HG03432 (cell line): ENCODE data around the gene NR1H2.

Experiments
- ATAC-seq: cut with Tn5 transposase; IDR thresholded peaks from one replicate; pipeline ENCODE4 v1.9.1; 2021; ENCODE audit warnings: mild to moderate bottlenecking, moderate library complexity; ENCODE audit not compliant: unreplicated experiment

The NR1H2 gene

GRCh38 chr19:50399368-50399745 lies 23.1 kb downstream of the NR1H2 start:
- ATAC-seq, result no peak

GRCh38 chr19:50401605-50402450 lies 25.6 kb downstream of the NR1H2 start:
- no peak for ATAC-seq

- ATAC-seq, result no peak
Measured at GRCh38 chr19:50402544-50403301, 26.5 kb downstream of the NR1H2 start.

DNA sequence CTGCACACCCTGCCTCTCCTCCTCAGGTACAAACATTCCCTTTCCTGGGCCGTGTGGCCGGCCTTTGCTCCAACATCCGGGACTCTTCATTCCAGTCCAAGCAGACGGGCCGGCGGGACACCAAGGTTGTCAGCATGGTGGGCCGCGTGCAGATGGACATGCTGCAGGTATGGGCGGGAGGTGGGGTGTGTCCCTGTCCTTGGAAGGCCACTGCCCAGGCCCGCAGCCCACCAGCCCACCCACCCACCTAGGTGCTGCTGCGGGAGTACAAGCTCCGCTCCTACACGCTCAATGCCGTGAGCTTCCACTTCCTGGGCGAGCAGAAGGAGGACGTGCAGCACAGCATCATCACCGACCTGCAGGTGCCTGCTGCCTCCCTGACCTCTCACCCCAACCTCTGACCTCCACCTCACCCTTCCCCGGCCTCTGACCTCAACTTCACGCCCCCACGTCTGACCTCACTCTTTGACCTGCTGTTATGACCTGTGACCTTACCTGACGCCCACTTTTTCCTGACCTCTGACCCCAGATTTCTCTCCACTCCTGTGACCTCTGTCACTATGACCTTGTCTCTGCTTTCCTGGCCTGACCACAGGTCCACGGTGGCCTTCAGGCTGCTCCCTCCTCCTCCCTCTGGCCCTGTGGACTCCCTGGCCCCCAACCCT lies 30.0 kb downstream of the NR1H2 start:
- ATAC-seq, result no peak

GRCh38 chr19:50406829-50407228 lies 30.6 kb downstream of the NR1H2 start:
- ATAC-seq, result no peak

DNA sequence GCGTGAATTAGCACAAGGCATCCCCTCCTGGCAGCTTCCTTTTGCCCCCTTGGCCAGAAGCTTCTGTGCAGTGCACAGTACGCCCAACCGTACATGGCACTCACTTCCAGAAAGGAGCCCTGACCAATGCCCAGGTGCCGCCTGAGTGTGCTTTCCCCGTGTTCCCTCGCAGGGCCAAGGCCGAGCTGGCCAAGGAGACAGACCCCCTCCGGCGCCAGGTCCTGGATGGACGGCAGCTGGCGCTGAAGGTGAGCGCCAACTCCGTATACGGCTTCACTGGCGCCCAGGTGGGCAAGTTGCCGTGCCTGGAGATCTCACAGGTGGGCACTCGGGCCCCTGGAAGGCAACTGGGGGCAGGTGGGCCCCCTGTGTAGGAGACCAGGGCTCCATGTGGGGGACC lies 33.1 kb downstream of the NR1H2 start:
- no peak for ATAC-seq

- ATAC-seq, result no peak
Measured at GRCh38 chr19:50410109-50410508, 33.9 kb downstream of the NR1H2 start.

DNA sequence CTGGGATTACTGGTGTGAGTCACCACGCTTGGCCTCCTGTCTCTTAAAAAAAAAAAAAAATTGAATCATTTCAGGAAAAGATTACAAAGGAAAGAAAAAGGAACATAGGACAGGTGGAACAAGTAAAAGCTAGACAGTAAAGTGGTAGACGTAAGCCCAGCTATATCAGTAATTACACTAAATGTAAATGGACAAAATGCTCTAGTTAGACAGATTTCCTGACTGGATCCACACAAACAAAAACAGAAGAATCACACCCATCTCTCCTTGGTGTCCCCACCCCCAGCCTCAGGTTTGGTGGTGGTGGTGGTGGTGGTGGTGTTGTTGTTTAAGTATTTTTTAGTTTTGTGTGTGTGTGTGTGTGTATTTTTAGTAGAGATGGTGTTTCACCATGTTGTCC lies 36.2 kb downstream of the NR1H2 start:
- ATAC-seq, result no peak

GRCh38 chr19:50413096-50413495 lies 36.8 kb downstream of the NR1H2 start:
- ATAC-seq, result no peak

- no peak for ATAC-seq
Measured at GRCh38 chr19:50413531-50413930, 37.3 kb downstream of the NR1H2 start.

DNA sequence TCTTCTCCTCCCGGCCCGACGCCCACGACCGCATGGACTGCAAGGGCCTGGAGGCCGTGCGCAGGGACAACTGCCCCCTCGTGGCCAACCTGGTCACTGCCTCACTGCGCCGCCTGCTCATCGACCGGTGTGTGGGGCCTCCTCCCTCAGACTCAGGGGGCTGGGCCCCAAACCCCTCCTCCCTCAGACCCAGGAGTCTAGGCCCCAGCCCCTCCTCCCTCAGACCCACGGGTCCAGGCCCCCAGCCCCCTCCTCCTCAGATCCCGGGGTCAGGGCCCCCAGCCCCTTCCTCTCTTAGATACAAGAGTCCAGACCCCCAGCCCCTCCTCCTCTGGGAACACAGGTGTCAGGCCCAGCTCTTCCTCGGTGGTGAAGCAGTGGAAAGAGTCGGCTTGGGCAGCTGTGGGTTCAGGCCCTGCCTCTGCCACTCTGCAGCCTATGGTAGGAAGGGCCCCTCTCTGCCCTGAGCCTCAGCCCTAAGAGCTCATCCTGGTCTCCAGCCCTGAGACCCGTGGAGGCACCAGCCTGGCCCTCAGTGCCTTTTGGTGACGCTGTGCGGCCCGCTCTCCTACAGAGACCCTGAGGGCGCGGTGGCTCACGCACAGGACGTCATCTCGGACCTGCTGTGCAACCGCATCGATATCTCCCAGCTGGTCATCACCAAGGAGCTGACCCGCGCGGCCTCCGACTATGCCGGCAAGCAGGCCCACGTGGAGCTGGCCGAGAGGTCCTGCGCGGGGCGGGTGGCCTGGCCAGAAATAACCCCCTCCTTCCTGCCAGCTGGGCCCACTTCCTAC lies 38.8 kb downstream of the NR1H2 start:
- peak; percentile 32 for ATAC-seq

- ATAC-seq, result peak; percentile 50
Measured at GRCh38 chr19:50415661-50416033, 39.4 kb downstream of the NR1H2 start.

DNA sequence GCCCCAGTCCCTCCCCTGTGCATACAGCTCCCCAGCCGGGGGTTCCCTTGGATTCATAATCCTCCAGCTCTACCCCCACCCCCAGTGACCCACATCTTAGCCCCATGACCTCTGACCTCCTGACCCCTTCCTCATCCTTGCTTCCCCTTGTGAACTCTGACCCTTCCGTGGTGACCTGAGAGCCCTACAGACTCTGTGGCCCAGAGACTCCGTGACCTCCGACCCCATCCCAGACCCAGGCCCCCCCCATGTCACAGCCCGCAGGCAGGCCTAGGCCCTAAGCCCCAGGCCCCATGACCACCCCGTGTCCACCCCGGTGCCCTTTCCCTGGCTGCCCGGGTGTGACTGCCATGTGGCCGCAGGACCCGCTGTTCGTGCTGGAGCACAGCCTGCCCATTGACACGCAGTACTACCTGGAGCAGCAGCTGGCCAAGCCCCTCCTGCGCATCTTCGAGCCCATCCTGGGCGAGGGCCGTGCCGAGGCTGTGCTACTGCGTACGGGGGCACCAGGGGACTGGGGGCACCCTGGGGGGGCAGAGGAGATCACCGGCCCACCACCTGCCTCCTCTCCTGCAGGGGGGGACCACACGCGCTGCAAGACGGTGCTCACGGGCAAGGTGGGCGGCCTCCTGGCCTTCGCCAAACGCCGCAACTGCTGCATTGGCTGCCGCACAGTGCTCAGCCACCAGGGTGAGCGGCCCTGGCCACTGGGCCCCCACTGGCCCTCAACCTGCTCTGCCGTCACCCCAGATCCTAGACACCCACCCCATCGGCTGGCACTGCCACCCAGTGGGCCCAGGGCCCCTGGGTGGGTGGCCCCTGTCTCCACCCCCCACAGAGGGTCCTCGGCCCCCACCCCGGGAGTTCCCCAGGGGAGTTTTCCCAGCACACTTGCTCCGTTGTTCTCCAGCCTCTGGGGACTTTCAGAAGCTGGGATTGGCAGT lies 40.0 kb downstream of the NR1H2 start:
- no peak for ATAC-seq

DNA sequence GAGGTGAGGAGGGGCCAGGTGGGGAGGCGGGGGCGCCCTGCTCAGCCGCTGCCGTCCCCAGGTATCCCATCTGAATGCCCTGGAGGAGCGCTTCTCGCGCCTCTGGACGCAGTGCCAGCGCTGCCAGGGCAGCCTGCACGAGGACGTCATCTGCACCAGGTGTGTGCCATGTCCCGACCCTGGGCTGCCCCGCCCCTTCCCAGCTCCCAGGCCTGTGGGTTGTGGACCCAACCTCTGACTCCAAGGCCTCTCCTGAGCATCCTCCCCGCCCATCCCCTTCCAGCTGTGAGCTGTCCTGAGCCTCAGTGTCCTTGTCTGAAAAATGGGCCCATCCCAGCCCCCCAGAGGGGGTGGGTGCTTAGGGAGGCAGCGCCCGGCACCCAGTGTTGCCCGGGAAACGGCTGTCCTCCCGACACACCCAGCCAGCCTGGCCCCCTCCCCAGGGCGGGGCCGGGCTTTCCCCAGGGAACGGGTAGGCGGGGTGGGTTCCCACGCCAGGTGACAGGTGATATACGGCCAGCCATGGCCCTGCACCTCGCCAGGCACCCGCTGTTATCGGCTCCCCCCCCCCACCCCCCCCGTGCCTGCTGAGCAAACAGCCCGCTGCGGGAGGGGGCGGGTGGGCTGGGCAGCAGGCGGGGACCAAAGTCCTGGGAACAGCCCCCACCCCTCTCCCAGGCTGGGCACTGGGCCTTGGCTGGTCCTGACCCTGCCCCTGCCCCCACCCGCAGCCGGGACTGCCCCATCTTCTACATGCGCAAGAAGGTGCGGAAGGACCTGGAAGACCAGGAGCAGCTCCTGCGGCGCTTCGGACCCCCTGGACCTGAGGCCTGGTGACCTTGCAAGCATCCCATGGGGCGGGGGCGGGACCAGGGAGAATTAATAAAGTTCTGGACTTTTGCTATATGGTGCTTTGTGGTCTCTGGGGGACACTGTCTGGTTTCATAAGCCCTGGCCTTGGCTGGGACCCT lies 41.1 kb downstream of the NR1H2 start:
- ATAC-seq, result no peak

DNA sequence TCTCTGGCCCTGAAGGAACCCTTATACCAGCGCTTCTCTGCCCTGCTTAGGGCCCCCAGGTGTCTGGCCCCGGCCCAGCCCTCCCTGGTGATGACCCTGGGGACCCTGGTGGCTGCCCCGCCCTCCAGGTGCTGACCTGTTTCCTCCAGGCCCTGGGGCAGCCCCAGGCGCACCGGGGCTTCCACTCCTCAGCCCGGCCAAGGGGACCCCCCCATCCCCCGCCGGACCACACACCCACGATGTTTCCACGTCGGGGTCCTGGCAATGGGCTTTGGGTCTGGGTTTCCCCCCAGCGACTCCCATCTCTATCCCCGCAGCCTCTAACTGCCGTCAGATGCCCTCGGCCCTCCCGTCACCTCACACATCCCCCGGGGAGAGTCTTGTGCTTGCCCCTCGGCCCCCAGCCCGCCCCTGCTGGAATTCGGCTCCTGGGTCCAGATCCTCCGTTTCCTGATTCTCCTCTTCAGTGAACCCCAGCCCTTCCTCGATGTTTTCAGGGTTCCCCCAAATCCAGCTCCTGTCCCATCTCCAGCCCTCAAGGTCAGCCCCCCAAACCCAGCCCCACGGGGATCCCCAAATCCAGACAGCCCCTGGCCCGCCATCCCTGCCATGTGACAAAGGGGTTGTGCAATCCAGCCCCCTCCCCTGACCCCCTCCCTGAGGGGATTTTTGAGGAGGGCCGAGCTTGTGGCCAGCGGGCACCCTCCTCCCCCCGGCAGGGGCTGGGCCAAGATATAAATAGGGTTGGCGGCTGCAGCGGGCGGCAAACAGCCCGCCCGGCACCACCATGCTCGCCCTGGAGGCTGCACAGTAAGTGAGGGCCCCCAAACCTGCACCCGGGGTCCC lies 42.1 kb downstream of the NR1H2 start, which contains the start of gene SPIB:
Gene SPIB (plus strand): TSS at position 763 of the 846 bp plus-strand sequence. CDS start 25 bp downstream, at position 788.
- ATAC-seq, result no peak

DNA sequence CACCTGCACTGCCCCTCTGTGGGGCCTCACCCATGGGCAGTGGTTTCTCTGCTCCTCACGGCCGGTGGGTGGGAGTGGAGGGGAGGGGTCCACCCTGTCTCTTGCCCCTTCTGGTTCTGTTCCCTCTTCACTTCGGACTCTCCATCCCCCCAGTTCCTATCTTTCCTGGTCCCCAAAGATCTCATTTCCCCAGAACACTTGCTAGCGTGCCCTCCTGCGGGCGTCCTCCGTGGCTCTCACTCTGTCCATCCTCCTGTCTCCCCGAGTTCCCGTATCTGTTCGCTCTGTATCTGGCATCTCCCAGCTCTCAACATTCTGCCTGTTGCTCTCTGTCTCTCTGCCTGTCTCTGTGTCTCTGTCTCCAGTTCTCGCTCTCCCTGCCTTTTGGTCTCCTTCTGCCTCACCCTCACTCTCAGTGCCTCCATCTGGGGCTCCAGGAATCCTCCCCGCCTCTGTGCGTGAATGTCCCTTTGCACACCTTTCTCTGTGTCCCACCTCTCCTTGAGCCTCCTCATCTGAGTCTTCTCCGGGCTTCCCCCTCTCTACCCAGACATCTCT lies 42.8 kb downstream of the NR1H2 start:
- no peak for ATAC-seq

- ATAC-seq, result no peak
Measured at GRCh38 chr19:50419580-50420035, 43.4 kb downstream of the NR1H2 start.
